ENCODE data around the gene FERD3L. TPM values are rescaled to one million over a fixed set of nuclear protein-coding genes. Genes with fewer than 3 reads are reported as not detected.
"Not testable (repeated sequence)": the region's sequence is repeated elsewhere in the genome, so short reads cannot be mapped to it uniquely, and the experiment has no call there.

The FERD3L gene
- not detected for polyA plus RNA-seq (2013, experiment 1 of 2)
- not detected for polyA plus RNA-seq (2013, experiment 2 of 2)

GRCh38 chr7:19144661-19145433 lies at the start of gene FERD3L:
Gene FERD3L (minus strand): TSS chr7:19145421. CDS start chr7:19145362, 59 bp downstream.
- Histone ChIP-seq H3K9ac (ENCODE audit: low read depth, low read length, poor library complexity) (peak within 1 kb of the TSS; percentile 0), H3K79me1 (ENCODE audit: low read depth, low read length) (no peaks in the 10 kb centered on the region), H3K4ac (ENCODE audit: low read length) (no peak within 1 kb of the TSS), H3K27ac (replicated peaks; ENCODE audit: low read length) (no peak within 1 kb of the TSS), H4K8ac (ENCODE audit: low read depth, low read length) (no peak within 1 kb of the TSS), H2BK15ac (ENCODE audit: low read length) (no peak within 1 kb of the TSS), H2AFZ (ENCODE audit: low read length) (peak within 1 kb of the TSS; percentile 51), H3K23ac (ENCODE audit: low read depth, low read length, poor library complexity) (no peak within 1 kb of the TSS), H3K4me1 (ENCODE audit: control insufficient read depth in 2 of 2, insufficient read depth in 1 of 2, low read depth in 1 of 2, low read length in 2 of 2) (peaks cover 2 to 9% of the 10 kb centered on the region in 2 donors), H3K36me3 (replicated peaks in 1 of 2; ENCODE audit: control insufficient read depth in 2 of 2, insufficient read depth in 2 of 2, low read length in 2 of 2) (no peaks in the 10 kb centered on the region), H2BK120ac (ENCODE audit: low read depth, low read length) (no peak within 1 kb of the TSS), H2AK5ac (ENCODE audit: low read depth, low read length) (no peak within 1 kb of the TSS), H2BK5ac (ENCODE audit: low read length) (no peak within 1 kb of the TSS), H3K14ac (ENCODE audit: low read length) (no peak within 1 kb of the TSS), H3K4me2 (ENCODE audit: insufficient read depth, low read length, poor library complexity, severe bottlenecking) (no peak within 1 kb of the TSS), H3K27me3 (ENCODE audit: control insufficient read depth in 3 of 3, insufficient read depth in 3 of 3, low read depth in 1 of 3, low read length in 3 of 3) (peaks cover 7 to 74% (median 36%) of the 10 kb centered on the region in 3 experiments), H3K18ac (ENCODE audit: low read length) (no peak within 1 kb of the TSS), H3K9me3 (replicated peaks in 1 of 2; ENCODE audit: control insufficient read depth in 2 of 2, insufficient read depth in 1 of 2, low read depth in 1 of 2, low read length in 2 of 2) (no peaks in the 10 kb centered on the region), H2BK12ac (ENCODE audit: low read length) (no peak within 1 kb of the TSS), H3K4me3 (ENCODE audit: low read length in 2 of 2) (no peak within 1 kb of the TSS), H4K91ac (ENCODE audit: low read depth, low read length, poor library complexity) (no peak within 1 kb of the TSS)
- no peak for DNase-seq (ENCODE audit: low spot score)
- no CpG with 5 or more reads among the region's 51 CpGs for WGBS, 2 donors (ENCODE audit: extremely low coverage in 2 of 2, insufficient read length in 2 of 2, insufficient replicate concordance in 1 of 2)

DNA sequence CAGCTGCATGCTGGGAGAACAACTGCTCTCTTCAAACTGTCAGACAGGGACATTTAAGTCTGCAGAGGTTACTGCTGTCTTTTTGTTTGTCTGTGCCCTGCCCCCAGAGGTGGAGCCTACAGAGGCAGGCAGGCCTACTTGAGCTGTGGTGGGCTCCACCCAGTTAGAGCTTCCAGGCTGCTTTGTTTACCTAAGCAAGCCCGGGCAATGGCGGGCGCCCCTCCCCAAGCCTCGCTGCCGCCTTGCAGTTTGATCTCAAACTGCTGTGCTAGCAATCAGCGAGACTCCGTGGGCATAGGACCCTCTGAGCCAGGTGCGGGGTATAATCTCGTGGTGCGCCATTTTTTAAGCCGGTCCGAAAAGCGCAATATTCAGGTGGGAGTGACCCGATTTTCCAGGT lies 49.2 kb upstream of the FERD3L start:
- H3K18ac ChIP-seq (ENCODE audit: low read length); H2BK5ac ChIP-seq (ENCODE audit: low read length); H4K8ac ChIP-seq (ENCODE audit: low read depth, low read length); H3K36me3 ChIP-seq (replicated peaks in 1 of 2; ENCODE audit: control insufficient read depth in 2 of 2, insufficient read depth in 2 of 2, low read length in 2 of 2); H2BK15ac ChIP-seq (ENCODE audit: low read length); H3K9me3 ChIP-seq (replicated peaks in 1 of 2; ENCODE audit: control insufficient read depth in 2 of 2, insufficient read depth in 1 of 2, low read depth in 1 of 2, low read length in 2 of 2); H3K14ac ChIP-seq (ENCODE audit: low read length); H2AK5ac ChIP-seq (ENCODE audit: low read depth, low read length); H3K9ac ChIP-seq (ENCODE audit: low read depth, low read length, poor library complexity); H2BK12ac ChIP-seq (ENCODE audit: low read length); H3K4me2 ChIP-seq (ENCODE audit: insufficient read depth, low read length, poor library complexity, severe bottlenecking); H3K27me3 ChIP-seq (ENCODE audit: control insufficient read depth in 3 of 3, insufficient read depth in 3 of 3, low read depth in 1 of 3, low read length in 3 of 3); H3K23ac ChIP-seq (ENCODE audit: low read depth, low read length, poor library complexity); H3K4ac ChIP-seq (ENCODE audit: low read length); H3K27ac ChIP-seq (replicated peaks; ENCODE audit: low read length); H2BK120ac ChIP-seq (ENCODE audit: low read depth, low read length); H4K91ac ChIP-seq (ENCODE audit: low read depth, low read length, poor library complexity); H3K4me1 ChIP-seq (ENCODE audit: control insufficient read depth in 2 of 2, insufficient read depth in 1 of 2, low read depth in 1 of 2, low read length in 2 of 2); DNase-seq (ENCODE audit: low spot score); H3K79me1 ChIP-seq (ENCODE audit: low read depth, low read length): not testable (repeated sequence)
- WGBS, 2 donors (ENCODE audit: extremely low coverage in 2 of 2, insufficient read length in 2 of 2, insufficient replicate concordance in 1 of 2), result no CpG with 5 or more reads among the region's 14 CpGs
- peak overlapping the region; percentile 53 for H2AFZ ChIP-seq (ENCODE audit: low read length)
- peak overlapping the region in 1 of 2 donors; percentile 55 for H3K4me3 ChIP-seq (ENCODE audit: low read length in 2 of 2)

DNA sequence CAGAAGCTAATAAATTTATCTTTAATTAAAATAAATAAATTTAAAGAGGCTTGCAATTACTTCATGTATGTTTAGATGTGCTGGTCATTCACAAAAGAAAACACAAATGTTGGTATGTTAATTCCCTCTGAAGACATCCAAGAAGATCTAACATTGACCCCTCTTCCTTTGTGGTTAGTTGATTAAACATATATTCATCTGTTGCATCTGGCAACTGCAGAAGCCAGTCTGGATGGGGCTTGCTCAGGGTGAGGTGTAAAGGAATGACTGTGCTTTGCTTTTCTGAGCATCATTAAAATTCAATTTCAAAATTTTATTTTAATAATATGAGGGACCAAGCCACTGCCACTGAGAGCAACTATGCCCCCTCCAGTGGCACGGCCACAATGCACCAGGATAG lies 36.4 kb upstream of the FERD3L start:
- no peaks in the 10 kb centered on the region for H3K27me3 ChIP-seq (ENCODE audit: control insufficient read depth in 3 of 3, insufficient read depth in 3 of 3, low read depth in 1 of 3, low read length in 3 of 3)
- no peak overlapping the region for H4K91ac ChIP-seq (ENCODE audit: low read depth, low read length, poor library complexity)
- H3K4me1 ChIP-seq (ENCODE audit: control insufficient read depth in 2 of 2, insufficient read depth in 1 of 2, low read depth in 1 of 2, low read length in 2 of 2), result no peaks in the 10 kb centered on the region
- H4K8ac ChIP-seq (ENCODE audit: low read depth, low read length), result no peak overlapping the region
- H3K4me3 ChIP-seq (ENCODE audit: low read length in 2 of 2), result no peak overlapping the region
- H2BK12ac ChIP-seq (ENCODE audit: low read length), result no peak overlapping the region
- H3K23ac ChIP-seq (ENCODE audit: low read depth, low read length, poor library complexity), result no peak overlapping the region
- no peaks in the 10 kb centered on the region for H3K79me1 ChIP-seq (ENCODE audit: low read depth, low read length)
- no peak overlapping the region for H3K9ac ChIP-seq (ENCODE audit: low read depth, low read length, poor library complexity)
- H3K36me3 ChIP-seq (replicated peaks in 1 of 2; ENCODE audit: control insufficient read depth in 2 of 2, insufficient read depth in 2 of 2, low read length in 2 of 2), result no peaks in the 10 kb centered on the region
- DNase-seq (ENCODE audit: low spot score), result no peak
- H2BK5ac ChIP-seq (ENCODE audit: low read length), result no peak overlapping the region
- no peak overlapping the region for H2AFZ ChIP-seq (ENCODE audit: low read length)
- H3K14ac ChIP-seq (ENCODE audit: low read length), result no peak overlapping the region
- no peak overlapping the region for H2BK15ac ChIP-seq (ENCODE audit: low read length)
- no peak overlapping the region for H2AK5ac ChIP-seq (ENCODE audit: low read depth, low read length)
- no peak overlapping the region for H3K27ac ChIP-seq (replicated peaks; ENCODE audit: low read length)
- no peak overlapping the region for H3K4me2 ChIP-seq (ENCODE audit: insufficient read depth, low read length, poor library complexity, severe bottlenecking)
- no peak overlapping the region for H2BK120ac ChIP-seq (ENCODE audit: low read depth, low read length)
- no peak overlapping the region for H3K18ac ChIP-seq (ENCODE audit: low read length)
- WGBS, 2 donors (ENCODE audit: extremely low coverage in 2 of 2, insufficient read length in 2 of 2, insufficient replicate concordance in 1 of 2), result no CpG with 5 or more reads among the region's 1 CpG
- H3K4ac ChIP-seq (ENCODE audit: low read length), result no peak overlapping the region
- peaks cover 0 to 2% of the 10 kb centered on the region in 2 donors for H3K9me3 ChIP-seq (replicated peaks in 1 of 2; ENCODE audit: control insufficient read depth in 2 of 2, insufficient read depth in 1 of 2, low read depth in 1 of 2, low read length in 2 of 2)

- Histone ChIP-seq H2AK5ac (ENCODE audit: low read depth, low read length) (no peak overlapping the region), H2BK120ac (ENCODE audit: low read depth, low read length) (no peak overlapping the region), H2AFZ (ENCODE audit: low read length) (no peak overlapping the region), H3K23ac (ENCODE audit: low read depth, low read length, poor library complexity) (no peak overlapping the region), H3K4me3 (ENCODE audit: low read length in 2 of 2) (no peak overlapping the region), H3K9me3 (replicated peaks in 1 of 2; ENCODE audit: control insufficient read depth in 2 of 2, insufficient read depth in 1 of 2, low read depth in 1 of 2, low read length in 2 of 2) (no peaks in the 10 kb centered on the region), H3K27me3 (ENCODE audit: control insufficient read depth in 3 of 3, insufficient read depth in 3 of 3, low read depth in 1 of 3, low read length in 3 of 3) (no peaks in the 10 kb centered on the region), H3K79me1 (ENCODE audit: low read depth, low read length) (no peaks in the 10 kb centered on the region), H3K9ac (ENCODE audit: low read depth, low read length, poor library complexity) (no peak overlapping the region), H3K4ac (ENCODE audit: low read length) (no peak overlapping the region), H2BK12ac (ENCODE audit: low read length) (no peak overlapping the region), H2BK15ac (ENCODE audit: low read length) (no peak overlapping the region), H4K91ac (ENCODE audit: low read depth, low read length, poor library complexity) (no peak overlapping the region), H3K4me2 (ENCODE audit: insufficient read depth, low read length, poor library complexity, severe bottlenecking) (no peak overlapping the region), H3K27ac (replicated peaks; ENCODE audit: low read length) (no peak overlapping the region), H3K36me3 (replicated peaks in 1 of 2; ENCODE audit: control insufficient read depth in 2 of 2, insufficient read depth in 2 of 2, low read length in 2 of 2) (no peaks in the 10 kb centered on the region), H3K18ac (ENCODE audit: low read length) (no peak overlapping the region), H3K4me1 (ENCODE audit: control insufficient read depth in 2 of 2, insufficient read depth in 1 of 2, low read depth in 1 of 2, low read length in 2 of 2) (no peaks in the 10 kb centered on the region), H2BK5ac (ENCODE audit: low read length) (no peak overlapping the region), H4K8ac (ENCODE audit: low read depth, low read length) (no peak overlapping the region), H3K14ac (ENCODE audit: low read length) (no peak overlapping the region)
- no peak for DNase-seq (ENCODE audit: low spot score)
- WGBS, 2 donors (ENCODE audit: extremely low coverage in 2 of 2, insufficient read length in 2 of 2, insufficient replicate concordance in 1 of 2), result no CpG with 5 or more reads among the region's 4 CpGs
Observed at GRCh38 chr7:19178595-19178994, 33.4 kb upstream of the FERD3L start.

Data from neuronal stem cell (in vitro differentiated cells).